AG09319 (cell line): ENCODE measurements around the gene IL21R.

ENCODE experiments used
- DNase-seq: peaks from one replicate; pipeline ENCODE4 v3.0.0-alpha.2; 2010; ENCODE audit warnings: low read depth; ENCODE audit errors: extremely low read depth
- CTCF ChIP-seq: IDR thresholded peaks from 2 replicates; pipeline ENCODE4 v1.5.1; 2011; ENCODE audit warnings: low read depth, mild to moderate bottlenecking, inconsistent platforms, low read length, moderate library complexity

Gene IL21R

GRCh38 chr16:27436065-27436464 is 34.1 kb downstream of the IL21R start:
- DNase-seq = no peak
- no peak for TF ChIP-seq CTCF

GRCh38 chr16:27436921-27437650 is 35.1 kb downstream of the IL21R start:
- TF ChIP-seq CTCF = no peak
- DNase-seq = no peak

- no peak for TF ChIP-seq CTCF
- no peak for DNase-seq
These were observed 36.0 kb downstream of the IL21R start for GRCh38 chr16:27437946-27438345.

- no peak for TF ChIP-seq CTCF
- no peak for DNase-seq
These were observed 37.5 kb downstream of the IL21R start for GRCh38 chr16:27439271-27440018.

- no peak for DNase-seq
- TF ChIP-seq CTCF = no peak
These were observed 39.3 kb downstream of the IL21R start for GRCh38 chr16:27441276-27441675.

GRCh38 chr16:27441998-27442397 is 40.0 kb downstream of the IL21R start:
- no peak for DNase-seq
- no peak for TF ChIP-seq CTCF

- no peak for DNase-seq
- no peak for TF ChIP-seq CTCF
These were observed 42.0 kb downstream of the IL21R start for GRCh38 chr16:27444015-27444414.
